Activated T-helper 1 cell treated with Interleukin-2 at 50 U/mL for 16 hours (primary cell): ENCODE data around the gene CFAP97.
"Not testable (repeated sequence)": the region's sequence is repeated elsewhere in the genome, so short reads cannot be mapped to it uniquely, and the experiment has no call there.

Source experiments
- DNase-seq: peaks from one replicate; pipeline ENCODE4 v3.0.0-alpha.2; 2020; ENCODE audit warnings: low read depth

The CFAP97 gene

GRCh38 chr4:185139736-185140135 is 64.1 kb downstream of the CFAP97 start:
- no peak for DNase-seq

- no peak for DNase-seq
These were observed 65.6 kb downstream of the CFAP97 start for GRCh38 chr4:185138161-185138560.

GRCh38 chr4:185137233-185137925 is 66.4 kb downstream of the CFAP97 start:
- DNase-seq: no peak

- DNase-seq: no peak
These were observed 69.4 kb downstream of the CFAP97 start for GRCh38 chr4:185134307-185134869.

GRCh38 chr4:185128272-185129119 is 75.3 kb downstream of the CFAP97 start:
- DNase-seq: no peak

GRCh38 chr4:185127021-185127925 is 76.5 kb downstream of the CFAP97 start:
- DNase-seq: no peak

- no peak for DNase-seq
These were observed 79.8 kb downstream of the CFAP97 start for GRCh38 chr4:185124006-185124405.

- DNase-seq: no peak
These were observed 81.0 kb downstream of the CFAP97 start for GRCh38 chr4:185122681-185123345.

- DNase-seq: no peak
These were observed 83.2 kb downstream of the CFAP97 start for GRCh38 chr4:185120631-185120946.

GRCh38 chr4:185119927-185120630 is 83.7 kb downstream of the CFAP97 start:
- DNase-seq: no peak

GRCh38 chr4:185119467-185119866 is 84.3 kb downstream of the CFAP97 start:
- not testable (repeated sequence) for DNase-seq

- no peak for DNase-seq
These were observed 84.9 kb downstream of the CFAP97 start for GRCh38 chr4:185118876-185119275.

GRCh38 chr4:185117300-185117934 is 86.4 kb downstream of the CFAP97 start:
- DNase-seq: no peak

- no peak for DNase-seq
These were observed 88.0 kb downstream of the CFAP97 start for GRCh38 chr4:185115827-185116232.

- DNase-seq: no peak
These were observed 90.5 kb downstream of the CFAP97 start for GRCh38 chr4:185113340-185113739.

GRCh38 chr4:185112104-185112503 is 91.7 kb downstream of the CFAP97 start:
- no peak for DNase-seq

- DNase-seq: no peak
These were observed 93.4 kb downstream of the CFAP97 start for GRCh38 chr4:185110375-185110823.

- DNase-seq: no peak
These were observed 94.1 kb downstream of the CFAP97 start for GRCh38 chr4:185109736-185110135.
